OCI-LY1 (cell line): ENCODE results near the gene AHCY.
"Not testable (repeated sequence)": the region's sequence is repeated elsewhere in the genome, so short reads cannot be mapped to it uniquely, and the experiment has no call there.

Experiments used
- H2AFZ ChIP-seq: fragments of 200-600 bp; sonication (generic), shearing (Covaris generic); 2 replicates; pipeline ENCODE4 v1.6.0; 2014; ENCODE audit warnings: antibody characterized with exemption, mild to moderate bottlenecking, low read length
- H3F3A ChIP-seq: fragments of 200-600 bp; sonication (generic), shearing (Covaris generic); 2 replicates; pipeline ENCODE4 v1.6.0; 2014; ENCODE audit warnings: mild to moderate bottlenecking, antibody characterized with exemption, low read length, moderate library complexity; ENCODE audit not compliant: insufficient read depth
- H3K27ac ChIP-seq: fragments of 200-600 bp; sonication (generic); 2 replicates; pipeline ENCODE4 v1.5.1; 2014; ENCODE audit warnings: low read length, mixed run types, mild to moderate bottlenecking, low read depth; ENCODE audit not compliant: poor library complexity, severe bottlenecking
- H3K27me3 ChIP-seq: fragments of 200-600 bp; sonication (generic); 2 replicates; pipeline ENCODE4 v1.6.0; 2014; ENCODE audit warnings: antibody characterized with exemption, mild to moderate bottlenecking, low read length, moderate library complexity; ENCODE audit not compliant: insufficient read depth
- H3K36me3 ChIP-seq: fragments of 200-600 bp; sonication (generic); 2 replicates; pipeline ENCODE4 v1.6.1; 2014; ENCODE audit warnings: mild to moderate bottlenecking, antibody characterized with exemption, low read length, moderate library complexity, mixed read lengths; ENCODE audit not compliant: insufficient read depth
- H3K4me1 ChIP-seq: fragments of 200-600 bp; sonication (generic); 2 replicates; pipeline ENCODE4 v1.5.1; 2014; ENCODE audit warnings: mild to moderate bottlenecking, low read length, moderate library complexity; ENCODE audit not compliant: insufficient read depth, severe bottlenecking
- H3K4me2 ChIP-seq: fragments of 200-600 bp; sonication (generic), shearing (Covaris generic); 2 replicates; pipeline ENCODE4 v1.6.1; 2014; ENCODE audit warnings: low read length
- H3K4me3 ChIP-seq: fragments of 200-600 bp; sonication (generic); 2 replicates; pipeline ENCODE4 v1.5.1; 2014; ENCODE audit warnings: low read length, low read depth, mild to moderate bottlenecking, mixed read lengths; ENCODE audit not compliant: poor library complexity, severe bottlenecking
- H3K79me2 ChIP-seq: fragments of 200-600 bp; shearing (Covaris generic); 2 replicates; pipeline ENCODE4 v1.6.1; 2016; ENCODE audit warnings: mixed run types, low read length, mixed read lengths; ENCODE audit not compliant: insufficient read depth
- H3K9ac ChIP-seq: fragments of 200-600 bp; sonication (generic), shearing (Covaris generic); 2 replicates; pipeline ENCODE4 v1.6.1; 2014; ENCODE audit warnings: mild to moderate bottlenecking, low read length, mixed read lengths
- H3K9me2 ChIP-seq: fragments of 200-600 bp; sonication (generic), shearing (Covaris generic); 2 replicates; pipeline ENCODE4 v1.6.1; 2014; ENCODE audit warnings: low read depth, mild to moderate bottlenecking, low read length, mixed read lengths
- H3K9me3 ChIP-seq: fragments of 200-600 bp; shearing (Covaris generic); 2 replicates; pipeline ENCODE4 v1.6.1; 2014; ENCODE audit warnings: low read length, mixed read lengths
- H4K20me1 ChIP-seq: fragments of 200-600 bp; sonication (generic), shearing (Covaris generic); 2 replicates; pipeline ENCODE4 v1.6.0; 2016; ENCODE audit warnings: mild to moderate bottlenecking, low read length; ENCODE audit not compliant: insufficient read depth
- EZH2 ChIP-seq: fragments of 200-600 bp; sonication (generic), shearing (Covaris generic); IDR thresholded peaks from 2 replicates; pipeline ENCODE4 v1.8.0; 2017; ENCODE audit warnings: borderline replicate concordance, mixed run types, mild to moderate bottlenecking, antibody characterized with exemption, low read length, moderate library complexity, mixed read lengths
- TF ChIP-seq, protein P1 (sequence below): fragments of 200-600 bp; sonication (generic), shearing (Covaris generic); IDR thresholded peaks from 2 replicates; pipeline ENCODE4 v1.5.1; 2017; ENCODE audit warnings: mild to moderate bottlenecking, antibody characterized with exemption, low read length, moderate library complexity, mixed read lengths

Gene AHCY

DNA sequence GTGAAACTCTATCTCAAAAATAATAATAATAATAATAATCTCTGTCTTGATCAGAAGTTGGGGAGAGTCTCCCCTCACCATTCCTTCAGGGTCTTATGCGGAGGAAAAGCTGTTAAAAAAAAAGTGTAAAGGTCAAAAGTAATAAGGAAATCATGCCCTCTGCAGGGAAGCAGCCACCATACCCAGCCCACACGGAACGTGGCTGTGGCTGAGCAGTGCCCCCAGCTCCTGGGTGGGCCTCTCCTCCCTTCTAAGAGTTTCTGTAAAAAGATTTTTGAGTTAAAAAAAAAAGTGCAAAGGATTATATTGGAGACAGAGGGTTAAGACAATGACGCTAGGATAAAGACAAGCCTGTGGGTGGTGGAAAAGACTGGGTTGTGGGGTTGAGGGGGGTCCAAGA, 30.6 kb upstream of the AHCY start:
- Histone ChIP-seq H2AFZ (no peak overlapping the region), H3K79me2 (no peaks in the 10 kb centered on the region)

DNA sequence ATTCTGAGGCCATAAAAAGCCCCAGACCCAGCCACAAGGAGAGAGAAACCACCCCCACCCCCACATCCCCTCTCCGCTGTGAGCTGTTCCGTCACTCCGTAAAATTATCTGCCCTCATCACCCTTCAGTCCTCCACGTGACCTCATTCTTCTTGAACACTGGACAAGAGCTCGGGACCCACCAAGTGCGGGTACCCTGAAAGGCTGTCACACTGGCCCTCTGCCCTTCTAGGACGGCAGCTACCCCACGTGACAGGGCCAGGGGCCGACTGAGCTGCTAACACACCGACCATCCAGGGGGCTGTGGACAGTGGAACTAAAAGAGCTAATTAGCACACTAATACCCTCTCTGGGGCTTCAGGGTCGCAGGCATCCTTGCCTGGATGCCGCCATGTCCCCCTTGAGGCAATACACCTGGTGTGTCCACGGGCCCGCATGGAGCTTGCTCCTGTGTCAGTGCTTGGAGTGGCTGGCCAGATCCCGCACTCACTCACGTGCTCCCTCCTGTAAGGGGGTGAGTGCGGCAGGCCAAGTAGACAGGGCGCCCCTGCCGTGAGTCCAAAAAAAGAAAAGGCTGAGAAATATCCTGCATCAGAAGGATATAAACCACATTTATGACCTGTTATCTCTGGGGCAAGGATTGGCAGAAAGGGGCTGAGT, 29.2 kb upstream of the AHCY start:
- no peak overlapping the region for H2AFZ ChIP-seq
- H3K27me3 ChIP-seq, result no peaks in the 10 kb centered on the region

More for the DNA sequence above, 30.6 kb upstream of the AHCY start:
- Histone ChIP-seq H3K9ac (no peak overlapping the region), H3K9me3 (peaks cover 8% of the 10 kb centered on the region), H3K27me3 (no peaks in the 10 kb centered on the region), H4K20me1 (no peaks in the 10 kb centered on the region), H3K36me3 (no peaks in the 10 kb centered on the region; the same call in 1 of the 2 replicates), H3F3A (no peaks in the 10 kb centered on the region; the same call in 1 of the 2 replicates), H3K4me1 (peaks cover 19% of the 10 kb centered on the region), H3K4me2 (no peak overlapping the region), H3K27ac (no peak overlapping the region), H3K4me3 (no peak overlapping the region), H3K9me2 (no peaks in the 10 kb centered on the region)
- TF ChIP-seq, protein P1, sequence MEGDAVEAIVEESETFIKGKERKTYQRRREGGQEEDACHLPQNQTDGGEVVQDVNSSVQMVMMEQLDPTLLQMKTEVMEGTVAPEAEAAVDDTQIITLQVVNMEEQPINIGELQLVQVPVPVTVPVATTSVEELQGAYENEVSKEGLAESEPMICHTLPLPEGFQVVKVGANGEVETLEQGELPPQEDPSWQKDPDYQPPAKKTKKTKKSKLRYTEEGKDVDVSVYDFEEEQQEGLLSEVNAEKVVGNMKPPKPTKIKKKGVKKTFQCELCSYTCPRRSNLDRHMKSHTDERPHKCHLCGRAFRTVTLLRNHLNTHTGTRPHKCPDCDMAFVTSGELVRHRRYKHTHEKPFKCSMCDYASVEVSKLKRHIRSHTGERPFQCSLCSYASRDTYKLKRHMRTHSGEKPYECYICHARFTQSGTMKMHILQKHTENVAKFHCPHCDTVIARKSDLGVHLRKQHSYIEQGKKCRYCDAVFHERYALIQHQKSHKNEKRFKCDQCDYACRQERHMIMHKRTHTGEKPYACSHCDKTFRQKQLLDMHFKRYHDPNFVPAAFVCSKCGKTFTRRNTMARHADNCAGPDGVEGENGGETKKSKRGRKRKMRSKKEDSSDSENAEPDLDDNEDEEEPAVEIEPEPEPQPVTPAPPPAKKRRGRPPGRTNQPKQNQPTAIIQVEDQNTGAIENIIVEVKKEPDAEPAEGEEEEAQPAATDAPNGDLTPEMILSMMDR, result no peak
- TF ChIP-seq EZH2, result no peak

DNA sequence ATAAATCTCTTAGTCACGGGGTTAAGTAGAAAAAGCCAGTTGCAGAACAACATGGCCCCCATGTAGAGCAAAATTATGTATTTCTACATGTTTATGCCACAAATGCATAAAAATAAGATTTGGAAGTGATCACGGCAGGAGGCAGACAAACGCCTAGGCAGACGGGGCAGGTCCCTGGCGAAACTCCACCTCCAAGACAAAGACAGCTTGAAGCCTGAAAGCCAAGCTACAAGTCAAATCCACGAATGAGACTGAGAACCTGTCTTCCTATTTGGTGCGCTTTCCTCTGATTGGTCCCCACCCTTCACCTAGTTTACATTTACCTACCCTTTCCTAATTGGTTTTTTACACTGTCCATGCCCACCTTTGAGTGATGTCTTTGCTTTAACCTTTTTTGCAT, 28.7 kb upstream of the AHCY start:
- Histone ChIP-seq H3F3A (no peaks in the 10 kb centered on the region; the same call in 1 of the 2 replicates), H3K9me3 (peaks cover 8% of the 10 kb centered on the region), H3K27me3 (no peaks in the 10 kb centered on the region), H3K4me1 (peaks cover 5% of the 10 kb centered on the region), H3K27ac (no peak overlapping the region), H3K9ac (no peak overlapping the region), H3K79me2 (no peaks in the 10 kb centered on the region), H2AFZ (no peak overlapping the region), H4K20me1 (no peaks in the 10 kb centered on the region), H3K36me3 (no peaks in the 10 kb centered on the region; the same call in 1 of the 2 replicates), H3K4me2 (no peak overlapping the region), H3K9me2 (no peaks in the 10 kb centered on the region), H3K4me3 (no peak overlapping the region)
- no peak for TF ChIP-seq EZH2

More for the DNA sequence above, 29.2 kb upstream of the AHCY start:
- Histone ChIP-seq H3F3A (no peaks in the 10 kb centered on the region; the same call in 1 of the 2 replicates), H3K9me3 (peaks cover 8% of the 10 kb centered on the region), H3K9ac (no peak overlapping the region), H3K79me2 (no peaks in the 10 kb centered on the region), H3K4me3 (no peak overlapping the region), H4K20me1 (no peaks in the 10 kb centered on the region), H3K4me2 (no peak overlapping the region), H3K4me1 (peaks cover 5% of the 10 kb centered on the region), H3K27ac (no peak overlapping the region), H3K9me2 (no peaks in the 10 kb centered on the region), H3K36me3 (no peaks in the 10 kb centered on the region; the same call in 1 of the 2 replicates)
- TF ChIP-seq, protein P1, result no peak
- TF ChIP-seq EZH2, result no peak

DNA sequence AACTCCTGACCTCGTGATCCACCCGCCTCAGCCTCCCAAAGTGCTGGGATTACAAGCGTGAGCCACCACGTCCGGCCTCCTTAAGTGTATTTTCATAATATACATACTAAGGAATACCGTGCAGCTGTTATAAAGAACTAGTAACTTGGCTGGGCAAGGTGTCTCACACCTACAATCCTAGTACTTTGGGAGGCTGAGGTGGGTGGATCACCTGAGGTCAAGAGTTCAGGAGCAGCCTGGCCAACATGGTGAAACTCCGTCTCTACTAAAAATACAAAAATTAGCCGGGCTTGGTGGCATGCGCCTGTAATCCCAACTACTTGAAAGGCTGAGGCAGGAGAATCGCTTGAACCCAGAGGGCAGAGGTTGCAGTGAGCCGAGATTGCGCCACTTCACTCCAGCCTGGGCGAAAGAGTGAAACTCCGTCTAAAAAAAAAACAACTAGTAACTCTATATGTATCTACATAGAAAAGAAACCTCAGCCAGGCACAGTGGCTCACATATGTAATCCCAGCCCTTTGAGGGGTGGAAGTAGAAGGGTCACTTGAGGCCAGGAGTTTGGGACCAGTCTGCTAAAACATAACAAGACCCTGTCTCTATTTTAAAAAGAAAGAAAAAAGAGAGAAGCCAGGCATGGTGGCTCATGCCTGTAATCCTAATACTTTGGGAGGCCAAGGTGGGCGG, 27.8 kb upstream of the AHCY start:
- not testable (repeated sequence) for H3F3A ChIP-seq, H3K9me3 ChIP-seq, H3K4me2 ChIP-seq, H4K20me1 ChIP-seq, H3K9ac ChIP-seq, H3K27ac ChIP-seq, H3K4me3 ChIP-seq, H3K27me3 ChIP-seq, H2AFZ ChIP-seq, H3K4me1 ChIP-seq, H3K36me3 ChIP-seq, H3K9me2 ChIP-seq, H3K79me2 ChIP-seq
